ENCODE data around the gene UBE2D3. TPM values are rescaled to one million over a fixed set of nuclear protein-coding genes. Genes with fewer than 3 reads are reported as not detected.

Gene UBE2D3
- total RNA-seq, 1 experiment from 2014 or later = 351 TPM

- TF ChIP-seq USF2 (CRISPR knock-in tag; IDR thresholded peaks at IDR 0.05) = no peak
- no peak for TF ChIP-seq ATF2 (CRISPR knock-in tag; IDR thresholded peaks at IDR 0.05; ENCODE audit: borderline replicate concordance, low read depth)
- TF ChIP-seq, protein P1, sequence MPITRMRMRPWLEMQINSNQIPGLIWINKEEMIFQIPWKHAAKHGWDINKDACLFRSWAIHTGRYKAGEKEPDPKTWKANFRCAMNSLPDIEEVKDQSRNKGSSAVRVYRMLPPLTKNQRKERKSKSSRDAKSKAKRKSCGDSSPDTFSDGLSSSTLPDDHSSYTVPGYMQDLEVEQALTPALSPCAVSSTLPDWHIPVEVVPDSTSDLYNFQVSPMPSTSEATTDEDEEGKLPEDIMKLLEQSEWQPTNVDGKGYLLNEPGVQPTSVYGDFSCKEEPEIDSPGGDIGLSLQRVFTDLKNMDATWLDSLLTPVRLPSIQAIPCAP (CRISPR knock-in tag; IDR thresholded peaks at IDR 0.05) = no peak
- TF ChIP-seq, protein P2, sequence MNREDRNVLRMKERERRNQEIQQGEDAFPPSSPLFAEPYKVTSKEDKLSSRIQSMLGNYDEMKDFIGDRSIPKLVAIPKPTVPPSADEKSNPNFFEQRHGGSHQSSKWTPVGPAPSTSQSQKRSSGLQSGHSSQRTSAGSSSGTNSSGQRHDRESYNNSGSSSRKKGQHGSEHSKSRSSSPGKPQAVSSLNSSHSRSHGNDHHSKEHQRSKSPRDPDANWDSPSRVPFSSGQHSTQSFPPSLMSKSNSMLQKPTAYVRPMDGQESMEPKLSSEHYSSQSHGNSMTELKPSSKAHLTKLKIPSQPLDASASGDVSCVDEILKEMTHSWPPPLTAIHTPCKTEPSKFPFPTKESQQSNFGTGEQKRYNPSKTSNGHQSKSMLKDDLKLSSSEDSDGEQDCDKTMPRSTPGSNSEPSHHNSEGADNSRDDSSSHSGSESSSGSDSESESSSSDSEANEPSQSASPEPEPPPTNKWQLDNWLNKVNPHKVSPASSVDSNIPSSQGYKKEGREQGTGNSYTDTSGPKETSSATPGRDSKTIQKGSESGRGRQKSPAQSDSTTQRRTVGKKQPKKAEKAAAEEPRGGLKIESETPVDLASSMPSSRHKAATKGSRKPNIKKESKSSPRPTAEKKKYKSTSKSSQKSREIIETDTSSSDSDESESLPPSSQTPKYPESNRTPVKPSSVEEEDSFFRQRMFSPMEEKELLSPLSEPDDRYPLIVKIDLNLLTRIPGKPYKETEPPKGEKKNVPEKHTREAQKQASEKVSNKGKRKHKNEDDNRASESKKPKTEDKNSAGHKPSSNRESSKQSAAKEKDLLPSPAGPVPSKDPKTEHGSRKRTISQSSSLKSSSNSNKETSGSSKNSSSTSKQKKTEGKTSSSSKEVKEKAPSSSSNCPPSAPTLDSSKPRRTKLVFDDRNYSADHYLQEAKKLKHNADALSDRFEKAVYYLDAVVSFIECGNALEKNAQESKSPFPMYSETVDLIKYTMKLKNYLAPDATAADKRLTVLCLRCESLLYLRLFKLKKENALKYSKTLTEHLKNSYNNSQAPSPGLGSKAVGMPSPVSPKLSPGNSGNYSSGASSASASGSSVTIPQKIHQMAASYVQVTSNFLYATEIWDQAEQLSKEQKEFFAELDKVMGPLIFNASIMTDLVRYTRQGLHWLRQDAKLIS (CRISPR knock-in tag; IDR thresholded peaks at IDR 0.05; ENCODE audit: borderline replicate concordance) = no peak
- TF ChIP-seq ZNF396 (CRISPR knock-in tag; IDR thresholded peaks at IDR 0.05; ENCODE audit: borderline replicate concordance) = no peak
Observed at GRCh38 chr4:102862016-102862415, 34.7 kb upstream of the UBE2D3 start (continued).

GRCh38 chr4:102860611-102861324 lies 33.4 kb upstream of the UBE2D3 start:
- no peaks in the 10 kb centered on the region for H3K27me3 Mint-ChIP-seq (ENCODE audit: low read depth)
- ChIA-PET CTCF (no interaction called here), POLR2A (no interaction called here)
- H3K4me3 Mint-ChIP-seq = no peak overlapping the region
- H3K27ac Mint-ChIP-seq = no peak overlapping the region
- peaks cover 27% of the 10 kb centered on the region for H3K9me3 Mint-ChIP-seq
- H3K36me3 Mint-ChIP-seq = peaks cover 28% of the 10 kb centered on the region
- peaks cover 7% of the 10 kb centered on the region for H3K4me1 Mint-ChIP-seq
- DNase-seq (ENCODE audit: low spot score) = no peak
- no peak for ATAC-seq
- no peak for TF ChIP-seq ZNF317 (CRISPR knock-in tag; IDR thresholded peaks at IDR 0.05; ENCODE audit: borderline replicate concordance, low read depth)
- TF ChIP-seq STAT6 (CRISPR knock-in tag; conservative IDR thresholded peaks at IDR 0.05; ENCODE audit: low read depth) = no peak
- TF ChIP-seq ZNF121 (CRISPR knock-in tag; IDR thresholded peaks at IDR 0.05) = no peak

DNA sequence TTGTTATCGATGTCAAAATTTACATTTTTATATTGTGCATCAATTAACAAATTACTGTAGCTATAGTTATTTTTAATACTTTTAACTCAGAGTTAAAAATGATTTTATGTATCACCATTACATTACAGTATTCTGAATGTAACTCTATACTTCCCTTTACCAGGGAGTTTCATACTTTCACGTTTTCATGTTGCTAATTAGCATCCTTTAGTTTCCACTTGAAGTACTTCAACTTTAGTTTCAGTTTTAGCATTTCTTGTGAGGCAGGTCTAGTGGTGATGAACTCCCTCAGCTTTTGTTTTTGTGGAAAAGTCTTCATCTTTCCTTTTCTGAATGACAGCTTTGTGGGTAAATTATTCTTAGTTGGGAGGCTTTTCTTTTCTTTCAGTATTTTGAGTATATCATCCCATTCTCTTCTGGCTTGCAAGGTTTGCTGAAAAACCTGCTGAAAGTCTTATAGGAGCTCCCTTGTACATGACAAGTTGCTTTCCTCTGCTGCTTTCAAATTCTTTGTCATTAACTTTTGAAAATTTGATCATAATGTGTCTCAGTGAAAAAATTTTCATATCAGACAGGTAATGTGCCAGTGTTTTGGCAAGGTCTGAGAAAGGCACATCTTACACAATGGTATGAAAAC lies 31.6 kb upstream of the UBE2D3 start:
- H3K9me3 Mint-ChIP-seq = peaks cover 27% of the 10 kb centered on the region
- ChIA-PET CTCF (no interaction called here), POLR2A (interaction anchor here (0.6 kb wide), 1 partner anchor 12 kb away, joined by 4 read pairs; no protein-coding TSS in a partner anchor)
- no peak overlapping the region for H3K27ac Mint-ChIP-seq
- H3K36me3 Mint-ChIP-seq = peaks cover 28% of the 10 kb centered on the region
- no peak for ATAC-seq
- H3K4me3 Mint-ChIP-seq = no peak overlapping the region
- peaks cover 3% of the 10 kb centered on the region for H3K4me1 Mint-ChIP-seq
- DNase-seq (ENCODE audit: low spot score) = no peak
- H3K27me3 Mint-ChIP-seq (ENCODE audit: low read depth) = no peaks in the 10 kb centered on the region; the same call in 1 of the 2 replicates
- no peak for TF ChIP-seq KAT7 (CRISPR knock-in tag; IDR thresholded peaks at IDR 0.05; ENCODE audit: borderline replicate concordance)
- no peak for TF ChIP-seq ARID4B (CRISPR knock-in tag; IDR thresholded peaks at IDR 0.05; ENCODE audit: borderline replicate concordance)
- TF ChIP-seq, protein P3, sequence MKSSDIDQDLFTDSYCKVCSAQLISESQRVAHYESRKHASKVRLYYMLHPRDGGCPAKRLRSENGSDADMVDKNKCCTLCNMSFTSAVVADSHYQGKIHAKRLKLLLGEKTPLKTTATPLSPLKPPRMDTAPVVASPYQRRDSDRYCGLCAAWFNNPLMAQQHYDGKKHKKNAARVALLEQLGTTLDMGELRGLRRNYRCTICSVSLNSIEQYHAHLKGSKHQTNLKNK (CRISPR knock-in tag; IDR thresholded peaks at IDR 0.05) = no peak
- TF ChIP-seq SMAD3 (CRISPR knock-in tag; IDR thresholded peaks at IDR 0.05; ENCODE audit: borderline replicate concordance) = no peak
- TF ChIP-seq TEAD4 (CRISPR knock-in tag; IDR thresholded peaks at IDR 0.05) = no peak
- no peak for TF ChIP-seq MYBL2 (CRISPR knock-in tag; IDR thresholded peaks at IDR 0.05)
- TF ChIP-seq ZNF416 (CRISPR knock-in tag; IDR thresholded peaks at IDR 0.05) = no peak
- TF ChIP-seq FOXJ3 (CRISPR knock-in tag; IDR thresholded peaks at IDR 0.05; ENCODE audit: borderline replicate concordance) = no peak
